ENCODE measurements around the gene ATP11B.
A peak's percentile ranks its signal among the peaks of the same experiment; 100 is the strongest.

The ATP11B gene

GRCh38 chr3:182792901-182793662 lies at the start of gene ATP11B:
ATP11B (plus strand) TSS chr3:182793504; CDS start chr3:182793760, 256 bp downstream.
- DNase-seq (ENCODE audit: low spot score in 2 of 2): peak; percentile 77 to 82
- H3K36me3 ChIP-seq (replicated peaks): no peaks in the 10 kb centered on the region; the same call in 1 of the 2 replicates
- in situ Hi-C loops (cut with MboI; ENCODE audit: low sequenced_read_pairs): no loop called here
- H3K4me1 ChIP-seq: peaks cover 12% of the 10 kb centered on the region
- H3K9me3 ChIP-seq: no peaks in the 10 kb centered on the region
- H3K4me3 ChIP-seq: peak within 1 kb of the TSS; percentile 72
- peaks cover 5% of the 10 kb centered on the region; the same call in 1 of the 2 replicates for H3K27me3 ChIP-seq (ENCODE audit: low read depth)

GRCh38 chr3:182746959-182747358 lies 46.3 kb upstream of the ATP11B start:
- no peaks in the 10 kb centered on the region for H3K36me3 ChIP-seq (replicated peaks)
- H3K4me1 ChIP-seq: no peaks in the 10 kb centered on the region
- H3K9me3 ChIP-seq: no peaks in the 10 kb centered on the region
- no peak for DNase-seq (ENCODE audit: low spot score in 2 of 2)
- no peaks in the 10 kb centered on the region for H3K27me3 ChIP-seq (ENCODE audit: low read depth)
- in situ Hi-C loops (cut with MboI; ENCODE audit: low sequenced_read_pairs): no loop called here
- H3K4me3 ChIP-seq: no peak overlapping the region

- Histone ChIP-seq H3K4me1 (no peaks in the 10 kb centered on the region), H3K9me3 (no peaks in the 10 kb centered on the region), H3K4me3 (no peak overlapping the region), H3K27me3 (ENCODE audit: low read depth) (no peaks in the 10 kb centered on the region; the same call in 1 of the 2 replicates), H3K36me3 (replicated peaks) (no peaks in the 10 kb centered on the region)
- in situ Hi-C loops (cut with MboI; ENCODE audit: low sequenced_read_pairs): no loop called here
- no peak for DNase-seq (ENCODE audit: low spot score in 2 of 2)
These were observed 38.0 kb upstream of the ATP11B start for GRCh38 chr3:182755308-182755707.

GRCh38 chr3:182755712-182756111 lies 37.6 kb upstream of the ATP11B start:
- in situ Hi-C loops (cut with MboI; ENCODE audit: low sequenced_read_pairs): no loop called here
- no peak overlapping the region for H3K4me3 ChIP-seq
- H3K4me1 ChIP-seq: no peaks in the 10 kb centered on the region
- no peak for DNase-seq (ENCODE audit: low spot score in 2 of 2)
- no peaks in the 10 kb centered on the region for H3K36me3 ChIP-seq (replicated peaks)
- H3K27me3 ChIP-seq (ENCODE audit: low read depth): no peaks in the 10 kb centered on the region; the same call in 1 of the 2 replicates
- no peaks in the 10 kb centered on the region for H3K9me3 ChIP-seq

GRCh38 chr3:182760576-182761164 lies 32.6 kb upstream of the ATP11B start:
- Histone ChIP-seq H3K4me1 (no peaks in the 10 kb centered on the region), H3K27me3 (ENCODE audit: low read depth) (no peaks in the 10 kb centered on the region), H3K36me3 (replicated peaks) (no peaks in the 10 kb centered on the region), H3K9me3 (no peaks in the 10 kb centered on the region), H3K4me3 (no peak overlapping the region)
- in situ Hi-C loops (cut with MboI; ENCODE audit: low sequenced_read_pairs): no loop called here
- no peak for DNase-seq (ENCODE audit: low spot score in 2 of 2)

- H3K4me1 ChIP-seq: no peaks in the 10 kb centered on the region
- H3K36me3 ChIP-seq (replicated peaks): no peaks in the 10 kb centered on the region
- no peaks in the 10 kb centered on the region for H3K9me3 ChIP-seq
- no peak for DNase-seq (ENCODE audit: low spot score in 2 of 2)
- in situ Hi-C loops (cut with MboI; ENCODE audit: low sequenced_read_pairs): no loop called here
- no peak overlapping the region for H3K4me3 ChIP-seq
- 0 out of 2 replicates have a peak, but pooled peaks cover 2% of the 10 kb centered on the region for H3K27me3 ChIP-seq (ENCODE audit: low read depth)
These were observed 29.4 kb upstream of the ATP11B start for GRCh38 chr3:182763896-182764295.

GRCh38 chr3:182765287-182765686 lies 28.0 kb upstream of the ATP11B start:
- in situ Hi-C loops (cut with MboI; ENCODE audit: low sequenced_read_pairs): no loop called here
- Histone ChIP-seq H3K4me3 (no peak overlapping the region), H3K27me3 (ENCODE audit: low read depth) (0 out of 2 replicates have a peak, but pooled peaks cover 4% of the 10 kb centered on the region), H3K36me3 (replicated peaks) (no peaks in the 10 kb centered on the region), H3K4me1 (no peaks in the 10 kb centered on the region), H3K9me3 (no peaks in the 10 kb centered on the region)
- DNase-seq (ENCODE audit: low spot score in 2 of 2): no peak

GRCh38 chr3:182766099-182766498 lies 27.2 kb upstream of the ATP11B start:
- in situ Hi-C loops (cut with MboI; ENCODE audit: low sequenced_read_pairs): no loop called here
- Histone ChIP-seq H3K4me1 (no peaks in the 10 kb centered on the region), H3K9me3 (no peaks in the 10 kb centered on the region), H3K36me3 (replicated peaks) (no peaks in the 10 kb centered on the region), H3K27me3 (ENCODE audit: low read depth) (0 out of 2 replicates have a peak, but pooled peaks cover 4% of the 10 kb centered on the region), H3K4me3 (no peak overlapping the region)
- DNase-seq (ENCODE audit: low spot score in 2 of 2): no peak

GRCh38 chr3:182768413-182768812 lies 24.9 kb upstream of the ATP11B start:
- in situ Hi-C loops (cut with MboI; ENCODE audit: low sequenced_read_pairs): no loop called here
- Histone ChIP-seq H3K4me1 (no peaks in the 10 kb centered on the region), H3K4me3 (no peak overlapping the region), H3K9me3 (no peaks in the 10 kb centered on the region), H3K36me3 (replicated peaks) (no peaks in the 10 kb centered on the region), H3K27me3 (ENCODE audit: low read depth) (0 out of 2 replicates have a peak, but pooled peaks cover 4% of the 10 kb centered on the region)
- DNase-seq (ENCODE audit: low spot score in 2 of 2): no peak

- Histone ChIP-seq H3K9me3 (no peaks in the 10 kb centered on the region; the same call in 1 of the 2 replicates), H3K4me1 (no peaks in the 10 kb centered on the region), H3K4me3 (no peak overlapping the region), H3K36me3 (replicated peaks) (no peaks in the 10 kb centered on the region), H3K27me3 (ENCODE audit: low read depth) (0 out of 2 replicates have a peak, but pooled peaks cover 4% of the 10 kb centered on the region)
- no peak for DNase-seq (ENCODE audit: low spot score in 2 of 2)
- in situ Hi-C loops (cut with MboI; ENCODE audit: low sequenced_read_pairs): no loop called here
These were observed 23.6 kb upstream of the ATP11B start for GRCh38 chr3:182769673-182770072.

- Histone ChIP-seq H3K4me3 (no peak overlapping the region), H3K4me1 (no peaks in the 10 kb centered on the region), H3K9me3 (no peaks in the 10 kb centered on the region), H3K36me3 (replicated peaks) (no peaks in the 10 kb centered on the region), H3K27me3 (ENCODE audit: low read depth) (no peaks in the 10 kb centered on the region)
- no peak for DNase-seq (ENCODE audit: low spot score in 2 of 2)
- in situ Hi-C loops (cut with MboI; ENCODE audit: low sequenced_read_pairs): no loop called here
These were observed 11.2 kb upstream of the ATP11B start for GRCh38 chr3:182782149-182782548.

- DNase-seq (ENCODE audit: low spot score in 2 of 2): no peak
- Histone ChIP-seq H3K4me3 (no peak overlapping the region), H3K36me3 (replicated peaks) (no peaks in the 10 kb centered on the region), H3K27me3 (ENCODE audit: low read depth) (no peaks in the 10 kb centered on the region), H3K9me3 (no peaks in the 10 kb centered on the region), H3K4me1 (no peaks in the 10 kb centered on the region)
- in situ Hi-C loops (cut with MboI; ENCODE audit: low sequenced_read_pairs): no loop called here
These were observed 10.2 kb upstream of the ATP11B start for GRCh38 chr3:182783106-182783505.

GRCh38 chr3:182784542-182784941 lies 8.8 kb upstream of the ATP11B start:
- no peaks in the 10 kb centered on the region for H3K4me1 ChIP-seq
- DNase-seq (ENCODE audit: low spot score in 2 of 2): no peak
- H3K4me3 ChIP-seq: no peak overlapping the region
- in situ Hi-C loops (cut with MboI; ENCODE audit: low sequenced_read_pairs): no loop called here
- peaks cover 5% of the 10 kb centered on the region; the same call in 1 of the 2 replicates for H3K27me3 ChIP-seq (ENCODE audit: low read depth)
- no peaks in the 10 kb centered on the region for H3K36me3 ChIP-seq (replicated peaks)
- no peaks in the 10 kb centered on the region for H3K9me3 ChIP-seq

- peaks cover 5% of the 10 kb centered on the region; the same call in 1 of the 2 replicates for H3K27me3 ChIP-seq (ENCODE audit: low read depth)
- H3K4me1 ChIP-seq: no peaks in the 10 kb centered on the region
- no peaks in the 10 kb centered on the region for H3K36me3 ChIP-seq (replicated peaks)
- no peak overlapping the region for H3K4me3 ChIP-seq
- no peak for DNase-seq (ENCODE audit: low spot score in 2 of 2)
- in situ Hi-C loops (cut with MboI; ENCODE audit: low sequenced_read_pairs): no loop called here
- no peaks in the 10 kb centered on the region for H3K9me3 ChIP-seq
These were observed 8.2 kb upstream of the ATP11B start for GRCh38 chr3:182785142-182785541.
